ENCODE measurements around the gene ADAP1.

ADAP1 gene

DNA sequence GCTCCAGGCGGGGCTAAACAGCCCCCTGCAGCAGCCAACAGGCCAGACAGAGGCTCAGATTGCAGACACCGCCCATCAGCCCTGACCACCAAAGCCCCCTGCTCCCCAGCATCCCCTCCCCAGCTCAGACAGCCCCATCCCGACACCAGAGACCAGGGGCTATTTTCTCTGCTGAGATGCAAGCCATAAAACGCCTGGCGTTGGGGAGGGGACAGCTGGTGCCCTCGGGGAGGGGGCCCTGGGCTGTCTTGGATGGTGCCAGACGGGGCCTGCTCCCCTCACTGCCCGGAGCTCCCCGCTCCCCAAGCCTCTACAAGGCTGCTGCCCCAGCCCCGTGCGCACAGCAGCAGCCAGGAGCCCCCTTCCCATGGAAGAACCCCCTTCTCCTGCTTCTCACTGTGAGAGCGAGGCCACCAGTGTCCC is 46.3 kb downstream of the ADAP1 start:
- DNase-seq (ENCODE audit: low read depth): no peak
- TF ChIP-seq, protein P1, sequence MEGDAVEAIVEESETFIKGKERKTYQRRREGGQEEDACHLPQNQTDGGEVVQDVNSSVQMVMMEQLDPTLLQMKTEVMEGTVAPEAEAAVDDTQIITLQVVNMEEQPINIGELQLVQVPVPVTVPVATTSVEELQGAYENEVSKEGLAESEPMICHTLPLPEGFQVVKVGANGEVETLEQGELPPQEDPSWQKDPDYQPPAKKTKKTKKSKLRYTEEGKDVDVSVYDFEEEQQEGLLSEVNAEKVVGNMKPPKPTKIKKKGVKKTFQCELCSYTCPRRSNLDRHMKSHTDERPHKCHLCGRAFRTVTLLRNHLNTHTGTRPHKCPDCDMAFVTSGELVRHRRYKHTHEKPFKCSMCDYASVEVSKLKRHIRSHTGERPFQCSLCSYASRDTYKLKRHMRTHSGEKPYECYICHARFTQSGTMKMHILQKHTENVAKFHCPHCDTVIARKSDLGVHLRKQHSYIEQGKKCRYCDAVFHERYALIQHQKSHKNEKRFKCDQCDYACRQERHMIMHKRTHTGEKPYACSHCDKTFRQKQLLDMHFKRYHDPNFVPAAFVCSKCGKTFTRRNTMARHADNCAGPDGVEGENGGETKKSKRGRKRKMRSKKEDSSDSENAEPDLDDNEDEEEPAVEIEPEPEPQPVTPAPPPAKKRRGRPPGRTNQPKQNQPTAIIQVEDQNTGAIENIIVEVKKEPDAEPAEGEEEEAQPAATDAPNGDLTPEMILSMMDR (IDR thresholded peaks at IDR 0.05; ENCODE audit: low read depth, low read length, missing control alignments): no peak
- H3K4me3 ChIP-seq (ENCODE audit: low read depth, low read length): no peak overlapping the region

DNA sequence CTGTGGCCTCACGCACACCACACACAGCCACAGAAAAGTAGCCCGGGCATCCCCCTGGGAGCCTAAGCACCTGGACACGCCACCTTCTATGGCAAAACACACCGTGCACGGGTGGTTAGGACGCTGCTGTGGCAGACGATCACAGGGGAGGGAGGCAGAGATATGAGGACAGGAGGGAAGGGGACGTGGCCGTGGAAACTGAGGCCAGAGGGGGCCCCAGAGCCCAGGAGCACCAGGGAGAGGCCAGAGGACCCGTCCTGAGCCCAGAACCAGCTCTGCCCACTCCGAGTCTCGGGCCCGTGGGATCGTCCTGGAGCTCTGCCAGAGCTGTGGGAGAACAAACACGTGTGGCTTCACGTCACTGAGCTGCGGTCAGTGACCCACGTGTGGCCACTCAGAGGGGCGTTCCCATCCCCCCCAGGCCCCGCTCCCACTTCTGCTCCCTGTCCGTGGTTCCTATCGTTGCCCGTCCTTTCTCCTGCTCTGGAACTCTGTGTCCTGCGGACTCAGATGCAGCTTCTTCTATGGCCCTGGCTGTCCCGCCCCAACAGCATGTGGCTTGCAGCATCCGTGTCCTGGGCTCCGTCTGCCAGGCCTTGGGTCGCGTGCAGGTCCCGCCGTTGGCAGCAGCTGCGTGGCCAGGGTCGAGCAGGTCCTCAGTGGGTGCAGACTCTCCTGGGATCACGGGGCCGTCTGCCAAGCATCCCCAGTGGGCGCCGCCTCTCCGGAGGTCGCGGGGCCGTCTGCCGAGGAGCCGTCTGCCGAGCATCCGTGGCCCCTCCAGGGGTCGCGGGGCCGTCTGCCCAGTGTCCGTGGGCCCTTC is 47.1 kb downstream of the ADAP1 start:
- DNase-seq (ENCODE audit: low read depth): no peak
- no peak overlapping the region for H3K4me3 ChIP-seq (ENCODE audit: low read depth, low read length)
- TF ChIP-seq, protein P1 (IDR thresholded peaks at IDR 0.05; ENCODE audit: low read depth, low read length, missing control alignments): no peak

DNA sequence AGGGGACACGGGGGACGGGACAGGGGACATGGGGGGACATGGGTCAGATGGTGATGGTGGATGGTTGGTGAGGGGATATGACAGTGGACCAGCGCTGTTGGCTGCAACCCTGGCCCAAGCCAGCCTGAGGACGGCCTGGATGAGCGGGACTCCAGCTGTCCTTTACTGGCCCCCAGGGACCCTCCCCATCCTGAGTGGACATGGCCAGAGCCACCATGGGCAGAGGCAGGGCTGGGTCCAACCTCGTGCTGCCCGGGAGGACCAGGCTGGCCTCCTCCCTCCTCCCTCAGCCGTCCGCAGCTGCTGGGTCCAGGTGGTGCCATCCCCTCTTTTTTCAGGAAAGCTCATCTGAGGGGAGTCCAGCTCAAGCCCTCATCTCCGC is 47.7 kb downstream of the ADAP1 start:
- DNase-seq (ENCODE audit: low read depth): no peak
- TF ChIP-seq, protein P1 (IDR thresholded peaks at IDR 0.05; ENCODE audit: low read depth, low read length, missing control alignments): no peak
- H3K4me3 ChIP-seq (ENCODE audit: low read depth, low read length): no peak overlapping the region

DNA sequence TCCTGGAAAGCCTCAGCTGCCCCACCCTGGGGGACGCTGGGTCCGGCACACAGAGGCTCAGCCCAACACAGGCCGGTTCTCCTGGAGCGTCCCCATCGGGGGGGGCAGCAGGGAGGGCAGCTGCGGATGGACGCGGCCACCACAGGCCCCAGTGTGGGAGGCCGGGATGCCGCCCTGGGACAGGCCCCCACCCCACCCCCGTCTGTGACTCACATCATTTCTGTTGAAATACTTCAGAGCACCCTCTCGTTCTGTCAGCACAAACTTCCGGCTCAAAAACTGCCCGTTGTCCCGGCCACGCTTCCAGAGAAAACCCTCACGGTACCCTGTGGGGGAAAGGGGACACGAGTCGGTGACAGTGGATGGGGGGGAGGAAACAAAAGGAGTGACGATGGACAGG is 49.6 kb downstream of the ADAP1 start:
- TF ChIP-seq, protein P1 (IDR thresholded peaks at IDR 0.05; ENCODE audit: low read depth, low read length, missing control alignments): no peak
- H3K4me3 ChIP-seq (ENCODE audit: low read depth, low read length): no peak overlapping the region
- no peak for DNase-seq (ENCODE audit: low read depth)

DNA sequence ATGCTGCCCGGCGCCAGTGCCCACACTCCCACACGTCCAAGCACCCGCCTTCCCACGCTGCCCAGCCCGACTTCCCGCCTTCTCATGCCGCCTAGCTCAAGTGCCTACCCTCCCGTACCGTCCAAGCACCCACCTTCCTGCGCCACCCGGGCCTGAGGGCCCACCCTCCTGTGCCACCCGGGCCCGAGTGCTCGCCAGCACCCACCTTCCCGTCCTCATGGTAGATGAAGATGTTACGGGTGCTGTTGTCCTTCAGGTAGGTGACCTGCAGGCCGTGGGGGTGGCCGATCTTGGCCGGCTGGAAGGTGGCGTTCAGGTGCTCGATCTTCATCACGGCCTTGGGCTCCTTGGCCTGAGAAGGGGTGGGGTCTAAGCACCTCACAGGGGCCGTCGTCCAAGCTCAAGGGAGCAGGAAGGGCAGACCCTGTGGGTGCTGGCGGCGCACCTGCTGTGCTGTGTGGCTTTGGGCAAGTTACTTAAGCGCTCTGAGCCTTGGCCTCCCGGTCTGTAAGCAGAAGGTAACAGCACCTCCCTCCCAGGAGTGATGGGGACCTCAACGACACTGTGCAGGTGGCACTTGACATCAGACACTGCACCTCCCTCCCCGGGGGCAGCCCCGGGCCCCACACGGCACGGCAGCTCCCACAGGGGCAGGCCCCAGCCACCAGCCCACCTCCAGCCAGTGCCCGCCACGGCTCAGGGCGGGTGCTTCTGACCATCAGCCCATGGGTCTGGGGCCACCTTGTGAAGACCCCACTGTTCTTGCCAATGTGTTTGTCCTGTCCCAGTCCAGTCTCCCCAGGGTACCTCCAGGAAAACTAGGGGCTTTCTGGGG is 50.3 kb downstream of the ADAP1 start:
- TF ChIP-seq, protein P1 (IDR thresholded peaks at IDR 0.05; ENCODE audit: low read depth, low read length, missing control alignments): no peak
- DNase-seq (ENCODE audit: low read depth): no peak
- no peak overlapping the region for H3K4me3 ChIP-seq (ENCODE audit: low read depth, low read length)

DNA sequence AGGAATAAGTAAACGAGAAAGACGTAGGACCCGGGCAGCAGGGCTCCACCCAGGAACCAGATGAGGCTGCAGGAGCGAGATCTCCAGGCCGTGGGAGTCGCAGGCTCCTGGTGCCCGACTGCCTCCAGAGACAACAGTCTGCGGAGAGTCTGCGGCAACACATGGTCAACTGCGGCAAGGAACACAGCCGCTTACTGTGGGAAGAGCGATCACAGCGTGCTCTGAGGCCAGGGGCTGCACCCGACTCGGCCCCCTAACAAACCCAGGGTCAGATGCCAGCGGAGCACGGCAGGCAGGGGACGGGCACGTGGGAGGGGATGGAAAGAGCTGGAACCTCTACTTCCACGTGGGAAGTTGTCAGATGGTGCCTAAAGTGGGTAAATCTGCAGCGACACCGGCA is 51.5 kb downstream of the ADAP1 start:
- no peak overlapping the region for H3K4me3 ChIP-seq (ENCODE audit: low read depth, low read length)
- TF ChIP-seq, protein P1 (IDR thresholded peaks at IDR 0.05; ENCODE audit: low read depth, low read length, missing control alignments): no peak
- DNase-seq (ENCODE audit: low read depth): no peak

All from GM12864 (cell line).